ENCODE measurements around the gene PIGQ.

Gene PIGQ

GRCh38 chr16:560204-560700 is 9.5 kb upstream of the PIGQ start, which contains the start of gene PRR35:
Gene PRR35 (plus strand): TSS chr16:560394. CDS start chr16:563295, 2,901 bp downstream.
- no peaks in the 10 kb centered on the region for H3K36me3 ChIP-seq (ENCODE audit: control insufficient read depth, insufficient read depth, low read length)
- H3K27me3 ChIP-seq (ENCODE audit: control insufficient read depth, insufficient read depth, low read length): peaks cover 40% of the 10 kb centered on the region
- H3K4me3 ChIP-seq (ENCODE audit: low read length): no peak within 1 kb of the TSS
- peaks cover 7% of the 10 kb centered on the region for H3K4me1 ChIP-seq (ENCODE audit: control insufficient read depth, insufficient read depth, low read length)
- no peaks in the 10 kb centered on the region for H3K9me3 ChIP-seq (ENCODE audit: control insufficient read depth, low read length)
- H3K9ac ChIP-seq (ENCODE audit: low read length): no peak within 1 kb of the TSS

DNA sequence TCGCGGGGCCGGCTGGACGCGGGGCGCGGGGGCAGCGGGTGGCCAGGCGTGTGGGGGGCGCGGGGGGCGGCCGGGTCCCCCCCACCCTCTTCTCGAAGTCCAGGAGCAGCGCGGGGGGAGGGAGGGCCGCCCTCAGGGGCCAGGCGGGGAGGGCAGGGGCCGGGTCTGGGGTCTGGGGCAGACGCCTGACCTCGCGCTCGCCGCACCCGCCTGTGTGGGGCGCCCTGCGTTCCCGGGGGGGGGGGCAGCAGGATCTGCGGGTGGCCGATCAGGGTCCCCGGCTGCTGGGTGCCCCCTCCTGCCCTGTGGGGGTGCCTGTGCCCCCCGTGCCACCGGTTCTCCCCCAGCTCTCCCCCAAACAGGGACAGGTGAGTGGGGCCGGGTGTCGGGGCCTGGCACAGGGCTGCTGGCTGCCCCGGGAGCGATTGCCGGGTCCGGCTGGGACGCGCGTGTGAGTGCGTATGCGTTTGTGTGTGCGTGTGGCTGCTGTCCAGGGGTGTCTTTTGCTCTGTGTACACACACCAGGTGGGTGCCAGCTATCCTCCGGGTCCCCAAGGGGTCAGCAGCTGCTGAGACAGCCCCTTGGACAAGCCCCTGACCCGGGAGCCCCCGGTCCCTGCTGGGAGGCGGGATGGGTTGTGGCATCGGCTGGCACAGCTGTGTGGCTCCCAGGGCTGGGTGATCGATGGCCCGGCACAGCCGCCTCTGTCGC is 8.9 kb upstream of the PIGQ start:
- H3K9ac ChIP-seq (ENCODE audit: low read length): no peak overlapping the region
- H3K4me1 ChIP-seq (ENCODE audit: control insufficient read depth, insufficient read depth, low read length): peaks cover 7% of the 10 kb centered on the region
- H3K4me3 ChIP-seq (ENCODE audit: low read length): no peak overlapping the region
- H3K27me3 ChIP-seq (ENCODE audit: control insufficient read depth, insufficient read depth, low read length): peaks cover 40% of the 10 kb centered on the region
- no peaks in the 10 kb centered on the region for H3K9me3 ChIP-seq (ENCODE audit: control insufficient read depth, low read length)
- no peaks in the 10 kb centered on the region for H3K36me3 ChIP-seq (ENCODE audit: control insufficient read depth, insufficient read depth, low read length)

- Histone ChIP-seq H3K9me3 (ENCODE audit: control insufficient read depth, low read length) (no peaks in the 10 kb centered on the region), H3K36me3 (ENCODE audit: control insufficient read depth, insufficient read depth, low read length) (no peaks in the 10 kb centered on the region), H3K9ac (ENCODE audit: low read length) (no peak overlapping the region), H3K4me1 (ENCODE audit: control insufficient read depth, insufficient read depth, low read length) (peaks cover 12% of the 10 kb centered on the region), H3K4me3 (ENCODE audit: low read length) (no peak overlapping the region), H3K27me3 (ENCODE audit: control insufficient read depth, insufficient read depth, low read length) (peaks cover 40% of the 10 kb centered on the region)
These were observed 8.4 kb upstream of the PIGQ start for GRCh38 chr16:561413-561794.

DNA sequence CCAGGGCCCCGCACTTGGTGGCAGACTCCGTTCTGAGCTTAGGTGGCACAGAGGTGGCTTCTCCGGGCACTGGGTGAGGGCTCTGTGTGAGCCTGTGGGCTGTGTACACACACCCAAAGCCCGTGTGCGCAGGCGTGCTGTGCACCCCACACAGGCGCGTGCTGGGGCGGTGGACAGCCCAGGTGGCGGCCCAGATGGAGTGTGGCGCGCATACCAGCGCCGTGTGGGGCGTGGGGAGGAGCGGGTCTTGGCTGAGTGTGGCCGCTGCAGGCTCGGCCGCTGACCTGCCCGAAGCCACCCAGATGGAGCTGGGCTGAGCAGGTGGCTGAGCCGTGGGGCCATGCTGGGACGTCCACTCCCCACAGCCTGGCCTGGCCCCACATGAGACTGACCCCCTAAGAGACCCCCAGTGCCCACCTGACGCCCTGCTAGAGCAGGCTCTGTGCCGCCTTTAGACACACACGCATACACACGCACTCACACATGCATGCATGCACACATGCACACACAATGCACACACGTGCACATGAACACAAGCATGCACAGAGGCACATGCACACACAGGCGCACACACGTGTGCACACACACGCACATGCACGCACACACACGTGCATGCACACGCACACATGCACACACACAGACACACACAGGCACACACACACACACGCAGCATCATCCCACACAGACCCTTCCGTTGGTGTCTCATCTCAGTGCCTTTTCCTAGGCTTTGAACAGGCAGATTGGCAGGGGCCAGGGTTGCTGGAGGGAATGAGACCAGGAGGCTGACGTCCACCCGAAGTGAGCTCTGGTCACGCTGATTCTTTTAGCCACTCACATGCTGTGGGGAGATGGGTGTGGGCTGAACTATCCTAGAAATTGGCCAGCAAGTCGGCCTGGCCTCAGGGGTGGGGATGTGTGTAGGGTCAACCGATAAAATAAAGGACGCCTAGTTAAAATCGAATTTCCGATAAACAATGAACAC is 7.5 kb upstream of the PIGQ start:
- no peaks in the 10 kb centered on the region for H3K36me3 ChIP-seq (ENCODE audit: control insufficient read depth, insufficient read depth, low read length)
- no peaks in the 10 kb centered on the region for H3K9me3 ChIP-seq (ENCODE audit: control insufficient read depth, low read length)
- no peak overlapping the region for H3K4me3 ChIP-seq (ENCODE audit: low read length)
- no peak overlapping the region for H3K9ac ChIP-seq (ENCODE audit: low read length)
- peaks cover 41% of the 10 kb centered on the region for H3K27me3 ChIP-seq (ENCODE audit: control insufficient read depth, insufficient read depth, low read length)
- peaks cover 20% of the 10 kb centered on the region for H3K4me1 ChIP-seq (ENCODE audit: control insufficient read depth, insufficient read depth, low read length)

GRCh38 chr16:563072-563644 is 6.6 kb upstream of the PIGQ start:
- Histone ChIP-seq H3K9me3 (ENCODE audit: control insufficient read depth, low read length) (no peaks in the 10 kb centered on the region), H3K9ac (ENCODE audit: low read length) (no peak overlapping the region), H3K27me3 (ENCODE audit: control insufficient read depth, insufficient read depth, low read length) (peaks cover 41% of the 10 kb centered on the region), H3K4me3 (ENCODE audit: low read length) (no peak overlapping the region), H3K4me1 (ENCODE audit: control insufficient read depth, insufficient read depth, low read length) (peaks cover 30% of the 10 kb centered on the region), H3K36me3 (ENCODE audit: control insufficient read depth, insufficient read depth, low read length) (no peaks in the 10 kb centered on the region)

GRCh38 chr16:564690-565418 is 4.9 kb upstream of the PIGQ start:
- Histone ChIP-seq H3K9me3 (ENCODE audit: control insufficient read depth, low read length) (no peaks in the 10 kb centered on the region), H3K27me3 (ENCODE audit: control insufficient read depth, insufficient read depth, low read length) (peaks cover 24% of the 10 kb centered on the region), H3K4me3 (ENCODE audit: low read length) (no peak overlapping the region), H3K4me1 (ENCODE audit: control insufficient read depth, insufficient read depth, low read length) (peaks cover 36% of the 10 kb centered on the region), H3K36me3 (ENCODE audit: control insufficient read depth, insufficient read depth, low read length) (no peaks in the 10 kb centered on the region), H3K9ac (ENCODE audit: low read length) (no peak overlapping the region)

GRCh38 chr16:565419-566330 is 4.1 kb upstream of the PIGQ start:
- Histone ChIP-seq H3K9me3 (ENCODE audit: control insufficient read depth, low read length) (no peaks in the 10 kb centered on the region), H3K4me3 (ENCODE audit: low read length) (no peak overlapping the region), H3K9ac (ENCODE audit: low read length) (no peak overlapping the region), H3K36me3 (ENCODE audit: control insufficient read depth, insufficient read depth, low read length) (no peaks in the 10 kb centered on the region), H3K4me1 (ENCODE audit: control insufficient read depth, insufficient read depth, low read length) (peaks cover 38% of the 10 kb centered on the region), H3K27me3 (ENCODE audit: control insufficient read depth, insufficient read depth, low read length) (peaks cover 24% of the 10 kb centered on the region)

DNA sequence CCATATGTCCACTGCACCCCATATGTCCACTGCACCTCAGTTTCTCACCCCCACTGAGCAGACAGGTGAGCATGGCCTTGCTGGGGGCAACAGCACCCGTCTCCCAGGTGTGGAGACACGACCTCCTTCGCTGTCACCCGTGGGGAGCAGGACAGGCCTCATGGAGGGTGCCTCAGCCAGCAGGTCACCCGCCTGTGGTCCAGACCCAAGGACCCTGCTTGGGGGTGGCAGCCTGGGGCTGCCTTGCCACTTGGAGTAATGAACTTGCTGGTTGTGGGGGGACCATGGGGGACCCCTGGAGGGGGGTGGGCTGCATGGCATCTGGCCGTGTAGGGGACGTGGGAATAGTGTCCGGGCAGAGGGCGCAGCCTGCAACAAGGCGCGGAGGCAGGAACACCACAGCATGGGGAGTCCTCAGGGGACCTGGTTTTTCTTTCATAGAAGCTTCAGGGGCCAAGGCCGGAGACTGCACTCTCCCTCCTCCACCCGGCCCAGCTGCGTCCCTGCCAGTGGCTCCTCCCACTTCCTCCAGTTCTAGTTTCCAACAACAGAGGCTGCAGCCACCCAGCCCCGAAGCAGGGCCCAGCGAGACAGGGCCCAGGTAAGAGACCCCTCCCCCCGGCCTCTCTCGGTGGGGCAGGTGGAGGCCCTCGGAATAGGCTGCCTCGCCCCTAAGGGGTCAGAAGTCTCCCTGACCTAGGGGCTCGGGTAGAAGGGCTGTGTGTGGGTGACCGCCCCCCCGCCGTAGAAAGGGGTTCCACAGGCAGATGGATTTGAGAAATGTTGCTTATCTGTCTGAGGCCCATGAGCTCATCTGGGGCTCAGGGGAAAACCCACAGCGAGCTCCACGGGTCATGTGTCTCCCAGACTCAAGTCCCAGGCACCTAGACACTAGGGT is 3.0 kb upstream of the PIGQ start, which contains the start of gene NHLRC4:
Gene NHLRC4 (plus strand): TSS at position 531 of the 898 bp plus-strand sequence. CDS start 1,043 bp downstream, outside the sequence.
- no peak within 1 kb of the TSS for H3K4me3 ChIP-seq (ENCODE audit: low read length)
- no peaks in the 10 kb centered on the region for H3K9me3 ChIP-seq (ENCODE audit: control insufficient read depth, low read length)
- peak within 1 kb of the TSS; percentile 59 for H3K9ac ChIP-seq (ENCODE audit: low read length)
- peaks cover 47% of the 10 kb centered on the region for H3K4me1 ChIP-seq (ENCODE audit: control insufficient read depth, insufficient read depth, low read length)
- H3K36me3 ChIP-seq (ENCODE audit: control insufficient read depth, insufficient read depth, low read length): no peaks in the 10 kb centered on the region
- peaks cover 14% of the 10 kb centered on the region for H3K27me3 ChIP-seq (ENCODE audit: control insufficient read depth, insufficient read depth, low read length)

- peak overlapping the region; percentile 59 for H3K9ac ChIP-seq (ENCODE audit: low read length)
- H3K4me1 ChIP-seq (ENCODE audit: control insufficient read depth, insufficient read depth, low read length): peaks cover 47% of the 10 kb centered on the region
These were observed 2.2 kb upstream of the PIGQ start for GRCh38 chr16:567373-568256.

More at GRCh38 chr16:567373-568256, 2.2 kb upstream of the PIGQ start:
- H3K36me3 ChIP-seq (ENCODE audit: control insufficient read depth, insufficient read depth, low read length): no peaks in the 10 kb centered on the region
- no peak overlapping the region for H3K4me3 ChIP-seq (ENCODE audit: low read length)
- H3K9me3 ChIP-seq (ENCODE audit: control insufficient read depth, low read length): no peaks in the 10 kb centered on the region
- H3K27me3 ChIP-seq (ENCODE audit: control insufficient read depth, insufficient read depth, low read length): peaks cover 5% of the 10 kb centered on the region

Measured in mucosa of stomach (tissue), 1 donor.